ENCODE data around the gene AIFM2.
"Not testable (repeated sequence)": the region's sequence is repeated elsewhere in the genome, so short reads cannot be mapped to it uniquely, and the experiment has no call there.

The AIFM2 gene

GRCh38 chr10:70124415-70124814 lies 8.2 kb downstream of the AIFM2 start:
- no peak for DNase-seq (ENCODE audit: extremely low read depth, insufficient read length)
- H3K4me3 ChIP-seq (replicated peaks; ENCODE audit: low read depth, low read length) = no peak overlapping the region
- peaks cover 30% of the 10 kb centered on the region for H3K36me3 ChIP-seq (ENCODE audit: control insufficient read depth, insufficient read depth, low read length)
- no peaks in the 10 kb centered on the region for H3K27me3 ChIP-seq (replicated peaks; ENCODE audit: control insufficient read depth, insufficient read depth, low read length)
- no peak for TF ChIP-seq CTCF (IDR thresholded peaks at IDR 0.05; ENCODE audit: insufficient read depth, low read length, poor library complexity, severe bottlenecking)

- no peak for TF ChIP-seq CTCF (IDR thresholded peaks at IDR 0.05; ENCODE audit: insufficient read depth, low read length, poor library complexity, severe bottlenecking)
- no peak for DNase-seq (ENCODE audit: extremely low read depth, insufficient read length)
- H3K36me3 ChIP-seq (ENCODE audit: control insufficient read depth, insufficient read depth, low read length) = peaks cover 30% of the 10 kb centered on the region
- no peak overlapping the region for H3K4me3 ChIP-seq (replicated peaks; ENCODE audit: low read depth, low read length)
- no peaks in the 10 kb centered on the region for H3K27me3 ChIP-seq (replicated peaks; ENCODE audit: control insufficient read depth, insufficient read depth, low read length)
Observed at GRCh38 chr10:70123817-70124216, 8.8 kb downstream of the AIFM2 start.

- not testable (repeated sequence) for H3K27me3 ChIP-seq (replicated peaks; ENCODE audit: control insufficient read depth, insufficient read depth, low read length); DNase-seq (ENCODE audit: extremely low read depth, insufficient read length); H3K4me3 ChIP-seq (replicated peaks; ENCODE audit: low read depth, low read length)
- peaks cover 30% of the 10 kb centered on the region for H3K36me3 ChIP-seq (ENCODE audit: control insufficient read depth, insufficient read depth, low read length)
Observed at GRCh38 chr10:70123166-70123565, 9.5 kb downstream of the AIFM2 start.

GRCh38 chr10:70122742-70123141 lies 9.9 kb downstream of the AIFM2 start:
- Histone ChIP-seq H3K4me3 (replicated peaks; ENCODE audit: low read depth, low read length) (no peak overlapping the region), H3K27me3 (replicated peaks; ENCODE audit: control insufficient read depth, insufficient read depth, low read length) (no peaks in the 10 kb centered on the region), H3K36me3 (ENCODE audit: control insufficient read depth, insufficient read depth, low read length) (peaks cover 28% of the 10 kb centered on the region)
- no peak for DNase-seq (ENCODE audit: extremely low read depth, insufficient read length)
- TF ChIP-seq CTCF (IDR thresholded peaks at IDR 0.05; ENCODE audit: insufficient read depth, low read length, poor library complexity, severe bottlenecking) = no peak

- H3K27me3 ChIP-seq (replicated peaks; ENCODE audit: control insufficient read depth, insufficient read depth, low read length) = no peaks in the 10 kb centered on the region
- no peak overlapping the region for H3K4me3 ChIP-seq (replicated peaks; ENCODE audit: low read depth, low read length)
- peaks cover 23% of the 10 kb centered on the region for H3K36me3 ChIP-seq (ENCODE audit: control insufficient read depth, insufficient read depth, low read length)
- no peak for TF ChIP-seq CTCF (IDR thresholded peaks at IDR 0.05; ENCODE audit: insufficient read depth, low read length, poor library complexity, severe bottlenecking)
- DNase-seq (ENCODE audit: extremely low read depth, insufficient read length) = no peak
Observed at GRCh38 chr10:70121281-70121949, 11.2 kb downstream of the AIFM2 start.

- Histone ChIP-seq H3K27me3 (replicated peaks; ENCODE audit: control insufficient read depth, insufficient read depth, low read length) (no peaks in the 10 kb centered on the region), H3K36me3 (ENCODE audit: control insufficient read depth, insufficient read depth, low read length) (peaks cover 23% of the 10 kb centered on the region), H3K4me3 (replicated peaks; ENCODE audit: low read depth, low read length) (no peak overlapping the region)
- TF ChIP-seq CTCF (IDR thresholded peaks at IDR 0.05; ENCODE audit: insufficient read depth, low read length, poor library complexity, severe bottlenecking) = no peak
- DNase-seq (ENCODE audit: extremely low read depth, insufficient read length) = no peak
Observed at GRCh38 chr10:70120417-70120816, 12.2 kb downstream of the AIFM2 start.
